Activated T-cell treated with anti-CD3 and anti-CD28 coated beads, Interleukin-2, amount 50 U/mL, for 4 hours (primary cell): ENCODE data around the gene DENND5A. TPM values are rescaled to one million over a fixed set of nuclear protein-coding genes. Genes with fewer than 3 reads are reported as not detected.
"Not testable (repeated sequence)": the region's sequence is repeated elsewhere in the genome, so short reads cannot be mapped to it uniquely, and the experiment has no call there.

Experiments used
- ATAC-seq, 2 donors: fragments of 200-7000 bp; cut with Tn5 transposase; one replicate each; pipeline ENCODE4 v1.10.0; 2021
- DNase-seq: peaks from one replicate; pipeline ENCODE4 v3.0.0-alpha.2; 2020
- H3K27me3 Mint-ChIP-seq: one replicate; pipeline ENCODE4 v1.8.0; 2021; ENCODE audit warnings: low read depth, mixed read lengths
- H3K36me3 Mint-ChIP-seq: one replicate; pipeline ENCODE4 v1.8.0; 2022; ENCODE audit warnings: mixed read lengths; ENCODE audit not compliant: insufficient read depth
- H3K4me1 Mint-ChIP-seq: one replicate; pipeline ENCODE4 v1.8.0; 2021; ENCODE audit warnings: low read depth, mixed read lengths
- H3K4me3 Mint-ChIP-seq: one replicate; pipeline ENCODE4 v1.8.0; 2021; ENCODE audit warnings: mild to moderate bottlenecking, moderate library complexity, mixed read lengths
- H3K9me3 Mint-ChIP-seq: one replicate; pipeline ENCODE4 v1.8.0; 2021; ENCODE audit warnings: mixed read lengths
- total RNA-seq, 3 donors: library from RNA; stranded (reverse); gene quantifications; one replicate each; pipeline ENCODE4 v1.2.1, GENCODE V29; 2021

DENND5A gene
- total RNA-seq, 3 donors from 2014 or later, result 32.5 to 62.9 (median 44.2) TPM

DNA sequence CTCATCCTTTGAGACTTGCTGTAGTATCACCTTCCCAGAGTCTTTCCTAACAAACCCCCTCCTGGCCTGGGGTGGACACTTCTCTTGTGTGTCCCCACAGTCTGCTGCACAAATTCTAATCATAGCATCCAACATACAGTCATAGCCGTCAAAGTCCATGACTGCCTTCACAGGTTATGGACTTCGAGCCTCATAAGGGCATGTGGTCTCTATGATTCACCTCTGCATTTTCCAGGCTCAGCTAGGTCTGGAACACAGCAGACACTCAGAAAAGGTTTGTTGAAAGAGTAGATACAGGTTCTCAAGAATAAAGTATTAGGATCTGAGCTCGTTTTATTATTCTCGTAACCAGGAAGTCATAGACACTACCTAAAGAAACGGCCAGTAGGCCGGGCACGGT is 160.6 kb downstream of the DENND5A start:
- no peak for DNase-seq
- ATAC-seq, result no peak
- H3K36me3 Mint-ChIP-seq, result no peaks in the 10 kb centered on the region
- H3K9me3 Mint-ChIP-seq, result no peaks in the 10 kb centered on the region
- no peak overlapping the region for H3K4me3 Mint-ChIP-seq
- no peaks in the 10 kb centered on the region for H3K4me1 Mint-ChIP-seq
- H3K27me3 Mint-ChIP-seq, result peaks cover 13% of the 10 kb centered on the region

- ATAC-seq, result no peak
- no peaks in the 10 kb centered on the region for H3K36me3 Mint-ChIP-seq
- H3K9me3 Mint-ChIP-seq, result no peaks in the 10 kb centered on the region
- no peak for DNase-seq
- no peaks in the 10 kb centered on the region for H3K4me1 Mint-ChIP-seq
- H3K27me3 Mint-ChIP-seq, result peaks cover 14% of the 10 kb centered on the region
- H3K4me3 Mint-ChIP-seq, result no peak overlapping the region
These were observed 161.4 kb downstream of the DENND5A start for GRCh38 chr11:9103542-9104276.

GRCh38 chr11:9099617-9100016 is 165.5 kb downstream of the DENND5A start:
- peaks cover 28% of the 10 kb centered on the region for H3K27me3 Mint-ChIP-seq
- DNase-seq, result no peak
- no peaks in the 10 kb centered on the region for H3K4me1 Mint-ChIP-seq
- no peak overlapping the region for H3K4me3 Mint-ChIP-seq
- no peaks in the 10 kb centered on the region for H3K36me3 Mint-ChIP-seq
- H3K9me3 Mint-ChIP-seq, result no peaks in the 10 kb centered on the region
- ATAC-seq, result no peak

DNA sequence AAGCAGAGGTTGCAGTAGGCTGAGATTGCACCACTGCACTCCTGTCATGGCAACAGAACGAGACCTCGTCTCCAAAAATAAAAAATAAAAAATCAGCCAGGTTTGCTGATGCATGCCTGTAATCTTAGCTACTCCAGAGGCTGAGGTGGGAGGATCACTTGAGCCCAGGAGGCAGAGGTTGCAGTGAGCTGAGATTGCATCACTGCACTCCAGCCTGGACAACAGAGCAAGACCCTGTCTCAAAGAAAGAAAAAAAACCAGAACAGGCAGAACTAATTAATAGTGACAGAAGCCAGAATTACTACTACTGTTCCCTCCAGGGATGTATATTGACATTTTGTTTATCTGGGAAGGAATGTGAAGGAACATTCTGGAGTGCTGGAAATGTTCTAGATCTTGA is 166.7 kb downstream of the DENND5A start:
- not testable (repeated sequence) for H3K4me3 Mint-ChIP-seq, H3K4me1 Mint-ChIP-seq, H3K36me3 Mint-ChIP-seq, H3K9me3 Mint-ChIP-seq, ATAC-seq, DNase-seq
- peaks cover 37% of the 10 kb centered on the region for H3K27me3 Mint-ChIP-seq

DNA sequence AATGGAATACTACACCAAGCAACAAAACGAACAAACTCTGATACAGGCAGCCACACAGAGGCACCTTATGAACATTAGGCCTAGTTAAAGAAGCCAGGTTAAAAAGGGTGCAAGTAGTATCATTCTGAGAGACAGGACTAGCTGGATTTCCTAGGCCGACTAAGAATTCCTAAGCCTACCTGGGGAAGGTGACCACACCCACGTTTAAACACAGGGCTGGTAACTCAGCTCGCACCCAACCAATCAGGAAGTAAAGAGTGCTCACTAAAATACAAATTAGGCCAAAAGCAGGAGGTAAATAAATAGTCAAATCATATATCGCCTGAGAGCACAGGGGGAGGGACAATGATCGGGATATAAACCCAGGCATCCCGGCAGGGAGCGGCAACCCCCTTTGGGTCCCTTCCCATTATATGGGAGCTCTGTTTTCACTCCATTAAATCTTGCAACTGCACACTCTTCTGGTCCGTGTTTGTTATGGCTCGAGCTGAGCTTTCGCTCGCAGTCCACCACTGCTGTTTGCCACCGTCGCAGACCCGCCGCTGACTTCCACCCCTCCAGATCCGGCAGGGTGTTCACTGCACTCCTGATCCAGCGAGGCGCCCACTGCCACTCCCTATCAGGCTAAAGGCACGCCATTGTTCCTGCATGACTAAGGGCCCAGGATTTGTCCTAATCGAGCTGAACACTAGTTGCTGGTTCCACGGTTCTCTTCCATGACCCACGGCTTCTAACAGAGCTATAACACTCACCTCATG is 167.8 kb downstream of the DENND5A start:
- not testable (repeated sequence) for H3K9me3 Mint-ChIP-seq, H3K36me3 Mint-ChIP-seq, H3K4me3 Mint-ChIP-seq, ATAC-seq, DNase-seq, H3K4me1 Mint-ChIP-seq
- peaks cover 47% of the 10 kb centered on the region for H3K27me3 Mint-ChIP-seq

GRCh38 chr11:9096427-9096826 is 168.7 kb downstream of the DENND5A start:
- Mint-ChIP-seq H3K27me3 (peaks cover 52% of the 10 kb centered on the region), H3K9me3 (no peaks in the 10 kb centered on the region), H3K36me3 (no peaks in the 10 kb centered on the region), H3K4me1 (peaks cover 4% of the 10 kb centered on the region), H3K4me3 (no peak overlapping the region)
- DNase-seq, result no peak
- ATAC-seq, result no peak

DNA sequence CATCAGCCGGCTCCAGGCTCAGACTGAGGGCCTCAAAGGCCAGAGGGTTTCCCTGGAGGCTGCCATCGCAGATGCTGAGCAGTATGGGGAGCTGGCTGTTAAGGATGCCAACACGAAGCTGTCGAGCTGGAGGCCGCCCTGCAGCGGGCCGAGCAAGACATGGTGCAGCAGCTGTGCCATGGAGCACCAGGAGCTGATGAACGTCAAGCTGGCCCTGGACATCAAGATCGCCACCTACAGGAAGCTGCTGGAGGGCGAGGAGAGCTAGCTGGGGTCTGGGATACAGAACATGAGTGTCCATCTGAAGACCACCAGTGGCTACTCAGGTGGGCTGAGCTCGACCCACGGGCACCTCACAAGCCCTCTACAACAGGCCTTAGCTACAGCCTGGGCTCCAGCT is 169.7 kb downstream of the DENND5A start:
- Mint-ChIP-seq H3K4me1 (peaks cover 4% of the 10 kb centered on the region), H3K36me3 (no peaks in the 10 kb centered on the region), H3K4me3 (no peak overlapping the region), H3K27me3 (peaks cover 50% of the 10 kb centered on the region), H3K9me3 (no peaks in the 10 kb centered on the region)
- ATAC-seq (no peak), DNase-seq (no peak)

GRCh38 chr11:9094420-9094819 is 170.7 kb downstream of the DENND5A start:
- no peak for ATAC-seq
- no peak for DNase-seq
- no peaks in the 10 kb centered on the region for H3K36me3 Mint-ChIP-seq
- H3K4me3 Mint-ChIP-seq, result no peak overlapping the region
- peaks cover 4% of the 10 kb centered on the region for H3K4me1 Mint-ChIP-seq
- peaks cover 56% of the 10 kb centered on the region for H3K27me3 Mint-ChIP-seq
- no peaks in the 10 kb centered on the region for H3K9me3 Mint-ChIP-seq

DNA sequence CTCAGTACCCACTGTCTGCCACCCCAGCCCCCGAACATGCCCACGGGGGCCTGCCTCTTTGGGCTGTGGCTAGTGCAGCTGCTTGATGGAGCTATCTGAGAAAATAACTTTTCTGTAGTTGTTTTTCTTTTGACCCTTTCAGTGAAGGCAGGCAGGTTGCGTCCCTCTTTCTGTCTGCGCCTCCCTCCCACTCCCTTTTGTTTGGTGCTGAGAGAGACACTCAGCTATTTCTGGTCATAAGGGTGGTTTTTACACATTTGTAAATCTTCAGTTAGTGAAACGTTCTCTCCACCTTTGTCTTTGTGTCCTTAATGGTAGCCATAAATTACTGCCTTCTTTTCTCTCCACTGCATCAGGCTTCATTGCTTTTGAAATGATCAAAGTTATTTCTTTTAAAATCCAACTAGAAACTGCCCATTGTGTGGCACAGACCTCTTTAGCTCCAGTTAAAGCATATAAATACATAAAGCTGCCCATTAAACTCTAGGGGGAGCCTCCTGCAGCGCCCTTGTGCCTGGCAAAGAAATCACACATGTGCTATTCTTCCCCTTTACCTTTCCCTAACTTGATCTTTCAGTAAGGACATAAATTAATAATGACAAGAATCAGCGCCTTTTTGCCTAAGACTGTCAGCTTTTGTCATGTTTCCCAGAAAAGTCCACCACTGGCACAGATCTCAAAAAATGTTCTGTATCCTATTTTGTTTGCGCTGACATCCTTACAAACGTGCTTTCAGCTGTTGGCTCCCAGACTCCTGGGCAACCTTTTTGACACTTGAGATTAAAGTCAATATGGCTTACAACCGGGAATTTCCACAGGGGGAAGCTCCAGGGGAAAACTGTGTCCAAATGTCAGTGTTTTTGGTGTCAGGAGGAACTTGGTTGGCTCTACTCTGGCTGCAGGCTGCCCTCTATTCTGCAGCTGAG is 172.0 kb downstream of the DENND5A start:
- DNase-seq (no peak), ATAC-seq (no peak)
- no peaks in the 10 kb centered on the region for H3K36me3 Mint-ChIP-seq
- peak overlapping the region; percentile 29 for H3K4me3 Mint-ChIP-seq
- H3K27me3 Mint-ChIP-seq, result peaks cover 66% of the 10 kb centered on the region
- H3K9me3 Mint-ChIP-seq, result no peaks in the 10 kb centered on the region
- H3K4me1 Mint-ChIP-seq, result peaks cover 4% of the 10 kb centered on the region

DNA sequence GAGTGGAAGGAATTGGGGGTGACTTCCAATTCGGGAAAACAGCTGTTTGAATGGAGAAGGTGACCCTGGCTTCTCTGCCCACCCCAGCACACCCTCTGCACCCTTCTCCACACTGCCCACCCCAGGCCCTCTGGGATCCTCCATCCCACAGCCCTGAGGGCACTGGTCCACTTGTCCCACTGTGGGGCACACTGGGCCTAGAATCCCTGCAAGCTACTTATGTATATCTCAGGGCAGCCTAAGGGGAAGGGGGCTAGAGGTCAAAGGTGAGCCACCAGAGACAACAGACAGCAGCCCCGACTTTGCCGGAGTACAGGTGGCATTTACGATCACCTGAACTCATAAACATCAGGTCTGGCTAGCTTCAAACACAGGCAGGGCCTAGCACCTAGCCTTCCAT is 173.1 kb downstream of the DENND5A start:
- peak overlapping the region; percentile 29 for H3K4me3 Mint-ChIP-seq
- DNase-seq (no peak), ATAC-seq (no peak)
- peaks cover 4% of the 10 kb centered on the region for H3K4me1 Mint-ChIP-seq
- H3K9me3 Mint-ChIP-seq, result no peaks in the 10 kb centered on the region
- no peaks in the 10 kb centered on the region for H3K36me3 Mint-ChIP-seq
- H3K27me3 Mint-ChIP-seq, result peaks cover 66% of the 10 kb centered on the region

GRCh38 chr11:9091044-9091922 is 173.9 kb downstream of the DENND5A start, which contains the start of gene SCUBE2:
TSS of gene SCUBE2 (minus strand) at chr11:9091599. CDS start at chr11:9091528, 71 bp downstream.
- DNase-seq, result no peak
- H3K36me3 Mint-ChIP-seq, result no peaks in the 10 kb centered on the region
- peak within 1 kb of the TSS; percentile 49 for H3K4me3 Mint-ChIP-seq
- no peaks in the 10 kb centered on the region for H3K9me3 Mint-ChIP-seq
- peaks cover 64% of the 10 kb centered on the region for H3K27me3 Mint-ChIP-seq
- ATAC-seq, result peak; percentile 51 to 58
- peaks cover 4% of the 10 kb centered on the region for H3K4me1 Mint-ChIP-seq

DNA sequence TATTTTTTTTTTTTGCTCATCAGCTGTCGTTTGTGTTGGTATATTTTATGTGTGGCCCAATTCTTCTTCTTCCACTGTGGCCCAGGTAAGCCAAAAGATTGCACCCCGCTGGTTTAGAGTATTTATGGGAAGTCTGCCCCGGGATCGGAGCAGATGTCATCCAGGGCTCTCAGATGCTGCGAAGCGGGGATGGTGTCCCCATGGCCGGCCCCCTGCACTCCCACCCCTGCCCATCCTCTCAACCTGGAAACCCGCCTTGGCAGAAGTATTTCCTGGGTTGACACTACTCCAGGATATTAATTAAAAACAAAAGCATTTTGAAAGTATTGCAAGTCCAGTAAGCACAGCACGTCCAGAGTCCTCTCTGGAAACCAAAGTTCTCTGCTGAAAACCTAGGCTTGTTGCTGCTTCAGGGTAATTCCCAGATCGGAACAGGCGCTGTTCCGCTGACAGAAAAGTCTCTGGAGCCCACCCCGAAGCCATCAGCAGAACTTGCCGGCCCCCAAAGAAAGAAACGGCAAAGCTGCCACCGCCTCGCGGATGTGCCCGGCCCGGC is 174.6 kb downstream of the DENND5A start:
- DNase-seq (no peak), ATAC-seq (no peak)
- Mint-ChIP-seq H3K4me3 (peak overlapping the region; percentile 46), H3K4me1 (peaks cover 4% of the 10 kb centered on the region), H3K9me3 (no peaks in the 10 kb centered on the region), H3K36me3 (no peaks in the 10 kb centered on the region), H3K27me3 (peaks cover 62% of the 10 kb centered on the region)

DNA sequence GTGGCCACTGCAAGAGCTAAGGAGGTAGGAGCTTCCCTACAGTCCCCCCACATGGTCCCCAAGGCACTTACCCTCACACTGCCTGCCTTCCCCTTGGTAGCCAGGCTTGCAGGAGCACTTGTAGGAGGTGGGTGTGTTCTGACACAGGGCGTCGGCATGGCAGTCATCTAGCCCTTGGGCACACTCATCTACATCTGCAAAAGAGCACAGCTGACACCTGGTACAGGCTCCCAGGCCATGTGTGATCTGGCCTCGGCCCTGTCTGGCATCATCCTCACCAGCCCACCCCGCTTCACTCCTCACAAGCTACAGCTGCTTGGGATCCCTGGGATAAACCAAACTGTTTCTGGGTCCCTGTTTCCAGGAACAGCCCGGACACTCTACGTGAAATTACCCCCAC is 175.5 kb downstream of the DENND5A start:
- DNase-seq (no peak), ATAC-seq (no peak)
- no peaks in the 10 kb centered on the region for H3K9me3 Mint-ChIP-seq
- no peak overlapping the region for H3K4me3 Mint-ChIP-seq
- H3K36me3 Mint-ChIP-seq, result no peaks in the 10 kb centered on the region
- H3K4me1 Mint-ChIP-seq, result peaks cover 4% of the 10 kb centered on the region
- H3K27me3 Mint-ChIP-seq, result peaks cover 54% of the 10 kb centered on the region
